ENCODE measurements around the gene MAPK7. TPM values are rescaled to one million over a fixed set of nuclear protein-coding genes. Genes with fewer than 3 reads are reported as not detected.
"Not testable (repeated sequence)": the region's sequence is repeated elsewhere in the genome, so short reads cannot be mapped to it uniquely, and the experiment has no call there.

The MAPK7 gene
- total RNA-seq, 1 donor from 2014 or later = 7.7 TPM

DNA sequence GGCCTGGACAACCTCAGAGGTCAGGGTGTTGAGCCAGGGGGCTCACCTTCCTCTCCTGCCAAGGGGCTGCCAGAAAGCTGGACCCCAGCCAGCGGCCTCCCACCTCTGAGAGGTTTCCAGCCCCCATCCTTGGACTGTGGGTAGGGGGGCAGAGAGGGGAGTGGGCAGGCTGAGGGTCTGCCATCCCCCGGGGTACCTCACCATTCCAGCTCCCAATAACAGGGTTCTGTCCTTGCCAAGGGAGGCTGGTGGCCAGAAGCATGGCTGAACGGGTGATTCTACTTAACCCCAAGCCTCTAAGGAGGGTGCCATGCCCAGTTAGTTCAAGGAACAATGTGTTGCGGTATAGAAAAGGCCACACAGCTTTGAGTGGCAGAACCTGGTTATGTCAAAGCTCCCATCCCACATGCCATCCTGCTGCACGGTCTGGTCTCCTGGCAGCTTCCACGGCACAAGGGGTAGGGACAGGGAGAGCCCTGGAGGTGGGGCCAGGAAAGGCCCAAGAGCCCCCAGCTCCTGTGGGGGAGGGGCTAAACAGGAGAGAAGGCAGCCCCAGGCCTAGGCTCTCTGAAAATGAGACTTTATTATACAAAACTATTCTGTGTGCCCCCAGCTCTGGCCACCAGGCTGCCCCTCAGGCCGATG lies 35.6 kb upstream of the MAPK7 start:
- ATAC-seq = peak; percentile 1
- DNase-seq (ENCODE audit: low spot score) = no peak

GRCh38 chr17:19343256-19343630 lies 35.1 kb upstream of the MAPK7 start:
- peak; percentile 5 for ATAC-seq
- no peak for DNase-seq (ENCODE audit: low spot score)

- peak; percentile 88 for DNase-seq (ENCODE audit: low spot score)
- ATAC-seq = peak; percentile 63
These were observed 34.6 kb upstream of the MAPK7 start for GRCh38 chr17:19343671-19344151.

- DNase-seq (ENCODE audit: low spot score) (no peak), ATAC-seq (peak; percentile 2)
These were observed 33.8 kb upstream of the MAPK7 start for GRCh38 chr17:19344311-19345066.

- no peak for DNase-seq (ENCODE audit: low spot score)
- ATAC-seq = no peak
These were observed 33.2 kb upstream of the MAPK7 start for GRCh38 chr17:19345067-19345460.

- ATAC-seq (peak; percentile 48), DNase-seq (ENCODE audit: low spot score) (peak; percentile 87)
These were observed 32.6 kb upstream of the MAPK7 start for GRCh38 chr17:19345486-19346350.

DNA sequence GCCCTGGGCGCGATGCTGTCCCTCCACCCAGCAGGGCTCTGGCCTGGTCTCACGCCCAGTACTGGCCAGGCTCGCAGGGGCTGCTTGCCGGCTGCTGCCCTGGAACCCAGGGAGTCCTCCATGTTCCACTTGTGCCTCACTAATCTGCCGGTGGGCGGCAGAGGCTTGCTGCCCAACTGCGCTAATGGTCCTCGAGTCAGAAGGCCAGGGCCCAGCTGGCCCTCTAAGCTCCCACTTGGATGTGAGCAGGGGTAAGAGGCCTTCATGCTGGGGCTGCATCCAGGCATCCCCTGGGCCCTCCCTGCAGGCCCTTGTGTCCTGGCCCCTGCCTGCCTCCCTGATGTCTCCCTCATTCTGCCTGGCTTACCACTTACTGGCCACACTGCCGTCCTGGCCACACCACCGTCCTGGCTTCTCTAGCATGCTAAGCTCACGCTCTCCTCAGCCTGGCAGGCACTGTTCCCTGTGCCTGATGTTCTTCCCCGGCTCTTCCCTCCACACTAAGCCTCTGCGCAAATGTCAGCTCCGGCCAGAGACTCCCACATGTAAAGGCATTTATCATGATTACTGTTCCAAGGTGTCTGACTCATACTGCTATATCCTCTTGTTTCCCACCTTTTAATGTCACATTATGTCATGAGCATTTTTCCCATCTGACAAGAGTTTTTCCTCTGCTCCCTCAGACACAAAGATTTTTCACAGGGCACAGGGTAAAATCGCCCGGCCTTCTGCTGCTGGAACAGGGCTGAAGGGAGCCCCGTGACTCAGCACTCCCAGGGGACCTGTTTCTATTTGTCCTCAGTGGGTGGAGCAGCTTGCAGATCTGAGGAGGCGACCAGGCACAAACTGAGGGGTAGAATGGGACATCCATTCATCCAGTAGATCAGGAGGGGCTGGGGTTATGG lies 31.7 kb upstream of the MAPK7 start:
- DNase-seq (ENCODE audit: low spot score) (no peak), ATAC-seq (peak; percentile 3)

- DNase-seq (ENCODE audit: low spot score) = no peak
- ATAC-seq = no peak
These were observed 30.8 kb upstream of the MAPK7 start for GRCh38 chr17:19347323-19348080.

DNA sequence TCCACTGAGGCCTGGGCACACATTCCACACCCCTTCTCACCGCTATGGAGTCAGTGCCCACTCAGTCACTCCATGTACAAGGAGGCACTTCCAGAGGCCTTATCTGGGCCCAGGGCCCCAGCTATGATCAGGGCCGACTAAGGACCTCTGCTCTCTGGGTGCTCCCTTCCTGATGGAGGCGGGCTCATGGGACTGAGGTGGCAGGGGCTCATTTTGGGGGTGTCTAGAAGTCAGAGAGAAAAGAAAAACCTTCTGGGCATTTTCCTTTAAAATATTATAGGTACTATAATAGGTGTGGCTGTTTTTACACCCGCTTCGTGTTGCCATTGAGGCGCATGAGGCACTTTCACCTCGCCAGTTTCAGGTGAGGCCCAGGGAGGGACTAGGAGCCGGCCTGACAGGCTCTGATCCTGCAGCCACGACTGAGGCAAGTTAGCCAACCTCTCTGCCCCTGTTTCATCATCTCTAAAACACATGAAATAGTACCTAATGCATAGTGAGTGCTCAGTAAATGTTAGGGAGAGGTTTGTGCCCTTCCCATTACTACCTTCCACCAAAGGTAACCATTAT lies 30.1 kb upstream of the MAPK7 start:
- peak; percentile 46 for DNase-seq (ENCODE audit: low spot score)
- no peak for ATAC-seq

- peak; percentile 44 for DNase-seq (ENCODE audit: low spot score)
- no peak for ATAC-seq
These were observed 29.5 kb upstream of the MAPK7 start for GRCh38 chr17:19348806-19349205.

DNA sequence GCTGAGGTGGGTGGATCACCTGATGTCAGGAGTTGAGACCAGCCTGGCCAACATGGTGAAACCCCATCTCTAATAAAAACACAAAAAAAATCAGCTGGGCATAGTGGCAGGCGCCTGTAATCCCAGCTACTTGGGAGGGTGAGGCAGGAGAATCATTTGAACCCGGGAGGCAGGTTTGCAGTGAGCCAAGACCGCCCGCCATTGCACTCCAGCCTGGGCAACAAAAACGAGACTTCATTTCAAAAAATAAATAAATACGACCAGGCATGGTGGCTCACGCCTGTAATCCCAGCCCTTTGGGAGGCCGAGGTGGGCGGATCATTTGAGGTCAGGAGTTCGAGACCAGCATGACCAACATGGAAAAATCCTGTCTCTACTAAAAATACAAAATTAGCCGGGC lies 24.9 kb upstream of the MAPK7 start:
- ATAC-seq; DNase-seq (ENCODE audit: low spot score): not testable (repeated sequence)

DNA sequence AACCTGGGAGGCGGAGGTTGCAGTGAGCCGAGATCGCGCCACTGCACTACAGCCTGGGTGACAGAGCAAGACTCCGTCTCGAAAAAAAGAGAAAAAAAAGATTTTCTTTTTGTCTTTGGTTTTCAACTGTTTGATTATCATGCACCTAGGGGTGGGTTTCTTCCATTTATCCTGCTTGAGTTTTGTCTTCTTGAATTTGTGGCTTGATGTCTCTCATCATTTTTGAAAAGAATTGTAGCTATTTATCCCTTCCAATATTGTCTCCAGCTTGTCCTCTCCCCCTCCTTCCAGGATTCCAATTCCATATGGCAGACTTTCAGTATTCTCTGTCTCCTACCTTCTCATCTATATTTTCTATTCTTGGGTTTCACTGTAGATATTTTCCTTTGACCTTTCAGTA lies 23.6 kb upstream of the MAPK7 start:
- no peak for ATAC-seq
- no peak for DNase-seq (ENCODE audit: low spot score)

GRCh38 chr17:19357351-19357750 lies 20.9 kb upstream of the MAPK7 start:
- no peak for DNase-seq (ENCODE audit: low spot score)
- no peak for ATAC-seq

- no peak for ATAC-seq
- no peak for DNase-seq (ENCODE audit: low spot score)
These were observed 20.5 kb upstream of the MAPK7 start for GRCh38 chr17:19357761-19358160.

DNA sequence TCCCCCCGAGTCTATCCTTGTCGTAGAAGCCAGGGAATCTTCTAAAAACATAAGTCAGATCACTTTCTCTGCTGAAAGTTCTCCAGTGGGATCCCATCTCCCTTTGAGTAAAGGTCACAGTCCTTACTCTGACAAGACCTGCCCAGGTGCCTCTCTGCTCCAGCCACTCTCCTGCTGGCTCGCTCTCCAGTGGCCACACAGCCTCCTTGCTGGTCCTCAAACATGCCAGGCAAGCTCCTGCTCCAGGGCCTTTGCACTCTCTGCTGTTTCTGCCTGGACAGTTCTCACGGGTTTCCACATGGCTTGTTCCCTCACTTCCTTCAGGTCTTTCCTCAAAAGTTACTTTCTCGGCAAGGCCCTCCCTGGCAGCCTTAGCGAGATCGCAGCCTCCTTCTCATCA lies 19.1 kb upstream of the MAPK7 start:
- DNase-seq (ENCODE audit: low spot score) (no peak), ATAC-seq (no peak)

GRCh38 chr17:19359856-19360255 lies 18.4 kb upstream of the MAPK7 start:
- no peak for ATAC-seq
- no peak for DNase-seq (ENCODE audit: low spot score)

DNA sequence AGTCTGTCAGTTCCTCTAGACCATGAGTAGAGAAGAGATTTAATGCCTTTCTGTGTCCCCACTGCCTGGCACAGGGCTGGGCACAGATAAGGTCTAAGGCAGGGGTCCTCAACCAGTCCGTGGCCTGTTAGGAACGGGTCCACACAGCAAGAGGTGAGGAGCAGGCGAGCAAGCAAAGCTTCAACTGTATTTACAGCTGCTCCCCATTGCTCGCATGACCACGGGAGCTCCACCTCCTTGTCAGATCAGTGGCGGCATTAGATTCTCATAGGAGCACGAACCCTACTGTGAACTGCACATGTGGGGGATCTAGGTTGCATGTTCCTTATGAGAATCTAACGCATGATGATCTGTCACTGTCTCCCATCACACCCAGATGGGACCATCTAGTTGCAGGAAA lies 17.5 kb upstream of the MAPK7 start:
- no peak for ATAC-seq
- no peak for DNase-seq (ENCODE audit: low spot score)

GRCh38 chr17:19361326-19361725 lies 17.0 kb upstream of the MAPK7 start:
- no peak for DNase-seq (ENCODE audit: low spot score)
- no peak for ATAC-seq

DNA sequence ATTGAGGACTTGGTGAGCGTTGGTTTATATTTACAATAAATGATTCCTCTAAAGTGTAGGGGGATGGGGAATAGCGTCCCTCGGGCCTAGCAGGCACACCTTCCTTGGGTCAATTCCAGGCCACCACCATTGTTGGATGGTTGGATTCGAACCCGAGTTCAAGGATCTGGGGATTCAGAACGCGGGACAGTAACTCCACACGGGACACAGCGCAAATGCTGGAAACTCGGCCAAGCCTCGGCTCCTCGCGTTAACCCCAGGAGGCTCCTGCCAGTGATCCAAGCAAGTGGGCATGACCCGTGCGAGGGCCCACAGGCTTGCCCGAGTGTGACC lies 16.4 kb upstream of the MAPK7 start:
- DNase-seq (ENCODE audit: low spot score) (no peak), ATAC-seq (no peak)

Data from left lobe of liver (tissue), 2 donors.